ENCODE data around the gene GPR65. TPM values are rescaled to one million over a fixed set of nuclear protein-coding genes. Genes with fewer than 3 reads are reported as not detected.

Gene GPR65
- total and polyA plus RNA-seq, 9 of the 15 experiments (the other 6 are each of a cell fraction or from before 2014, with no cell fraction given), result 0.03 to 0.11 (median 0.04) TPM; not detected in 6

GRCh38 chr14:87955501-87955900 lies 49.4 kb upstream of the GPR65 start:
- CTCF ChIA-PET (ENCODE audit: low intra/inter-chr PET ratio), result no interaction called here
- intact Hi-C loops (cut with micrococcal nuclease), result no loop called here
- POLR2A ChIA-PET, result interaction anchor here (0.7 kb wide), 1 partner anchor 50 kb away, joined by 3 read pairs; no protein-coding TSS in a partner anchor

More at GRCh38 chr14:87955501-87955900, 49.4 kb upstream of the GPR65 start:
- no peak for DNase-seq (ENCODE audit: extremely low read depth in 1 of 4, low spot score in 3 of 4)
- 61% methylated on average over 6 of the region's 6 CpGs for WGBS (ENCODE audit: insufficient coverage, low coverage, missing lambda C conversion rate)
- H3K4me2 ChIP-seq (ENCODE audit: insufficient read depth, low read length), result no peak overlapping the region
- no peak overlapping the region for H2AFZ ChIP-seq (ENCODE audit: low read depth, low read length)
- no peaks in the 10 kb centered on the region; a peak in 1 of 5 replicates for H3K4me1 ChIP-seq (replicated peaks in 1 of 2; ENCODE audit: control insufficient read depth in 2 of 2, insufficient read depth in 2 of 2, low read length in 2 of 2)
- no peaks in the 10 kb centered on the region for H3K36me3 ChIP-seq (ENCODE audit: control insufficient read depth, insufficient read depth, low read length)
- in situ Hi-C loops (cut with MboI), result no loop called here
- FAIRE-seq, result no peak
- H4K20me1 ChIP-seq (replicated peaks; ENCODE audit: control insufficient read depth, insufficient read depth, low read length), result no peaks in the 10 kb centered on the region
- no peaks in the 10 kb centered on the region for H3K9me1 ChIP-seq (ENCODE audit: control insufficient read depth, insufficient read depth, low read length)
- TF ChIP-seq ZNF232 (CRISPR knock-in tag; IDR thresholded peaks at IDR 0.05) (no peak), GTF2A2 (tag; IDR thresholded peaks at IDR 0.05) (no peak), FIP1L1 (IDR thresholded peaks at IDR 0.05; ENCODE audit: low read depth, low read length, poor library complexity, severe bottlenecking) (no peak), ZBTB1 (CRISPR knock-in tag; IDR thresholded peaks at IDR 0.05; ENCODE audit: borderline replicate concordance, low read depth) (no peak), RAD51 (IDR thresholded peaks at IDR 0.05; ENCODE audit: borderline replicate concordance, low read depth) (no peak), KLF6 (CRISPR knock-in tag; IDR thresholded peaks at IDR 0.05; ENCODE audit: borderline replicate concordance) (no peak), CC2D1A (IDR thresholded peaks at IDR 0.05) (no peak), HDAC6 (IDR thresholded peaks at IDR 0.05; ENCODE audit: low read depth, low read length) (no peak), HCFC1 (IDR thresholded peaks at IDR 0.05; ENCODE audit: low read depth, low read length) (no peak)
- TF ChIP-seq, protein P1, sequence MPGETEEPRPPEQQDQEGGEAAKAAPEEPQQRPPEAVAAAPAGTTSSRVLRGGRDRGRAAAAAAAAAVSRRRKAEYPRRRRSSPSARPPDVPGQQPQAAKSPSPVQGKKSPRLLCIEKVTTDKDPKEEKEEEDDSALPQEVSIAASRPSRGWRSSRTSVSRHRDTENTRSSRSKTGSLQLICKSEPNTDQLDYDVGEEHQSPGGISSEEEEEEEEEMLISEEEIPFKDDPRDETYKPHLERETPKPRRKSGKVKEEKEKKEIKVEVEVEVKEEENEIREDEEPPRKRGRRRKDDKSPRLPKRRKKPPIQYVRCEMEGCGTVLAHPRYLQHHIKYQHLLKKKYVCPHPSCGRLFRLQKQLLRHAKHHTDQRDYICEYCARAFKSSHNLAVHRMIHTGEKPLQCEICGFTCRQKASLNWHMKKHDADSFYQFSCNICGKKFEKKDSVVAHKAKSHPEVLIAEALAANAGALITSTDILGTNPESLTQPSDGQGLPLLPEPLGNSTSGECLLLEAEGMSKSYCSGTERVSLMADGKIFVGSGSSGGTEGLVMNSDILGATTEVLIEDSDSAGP (CRISPR knock-in tag; IDR thresholded peaks at IDR 0.05), result no peak
- TF ChIP-seq, protein P2, sequence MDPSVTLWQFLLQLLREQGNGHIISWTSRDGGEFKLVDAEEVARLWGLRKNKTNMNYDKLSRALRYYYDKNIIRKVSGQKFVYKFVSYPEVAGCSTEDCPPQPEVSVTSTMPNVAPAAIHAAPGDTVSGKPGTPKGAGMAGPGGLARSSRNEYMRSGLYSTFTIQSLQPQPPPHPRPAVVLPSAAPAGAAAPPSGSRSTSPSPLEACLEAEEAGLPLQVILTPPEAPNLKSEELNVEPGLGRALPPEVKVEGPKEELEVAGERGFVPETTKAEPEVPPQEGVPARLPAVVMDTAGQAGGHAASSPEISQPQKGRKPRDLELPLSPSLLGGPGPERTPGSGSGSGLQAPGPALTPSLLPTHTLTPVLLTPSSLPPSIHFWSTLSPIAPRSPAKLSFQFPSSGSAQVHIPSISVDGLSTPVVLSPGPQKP (CRISPR knock-in tag; IDR thresholded peaks at IDR 0.05), result no peak
- H3K4me3 ChIP-seq, result no peak overlapping the region
- H3K27me3 ChIP-seq (ENCODE audit: control insufficient read depth in 2 of 2, insufficient read depth in 2 of 2, low read length in 2 of 2), result no peaks in the 10 kb centered on the region
- no peaks in the 10 kb centered on the region for H3K9me3 ChIP-seq (replicated peaks; ENCODE audit: control insufficient read depth, insufficient read depth, low read depth, low read length)
- no peak for ATAC-seq
- no peak overlapping the region for H3K27ac ChIP-seq (ENCODE audit: extremely low read depth, low read depth, low read length)
- no peaks in the 10 kb centered on the region for H3K79me2 ChIP-seq (ENCODE audit: control insufficient read depth, insufficient read depth, low read length)
- no peak overlapping the region for H3K9ac ChIP-seq (ENCODE audit: insufficient read depth in 1 of 2, low read depth in 2 of 2, low read length in 2 of 2)
- BruUV-seq (replicated peaks), result no TSS peak

Data from K562 (cell line).